Liver (tissue), 9 donors: Measurements from ENCODE around the gene PRKX. TPM values are rescaled to one million over a fixed set of nuclear protein-coding genes. Genes with fewer than 3 reads are reported as not detected.

ENCODE experiments used
- DNase-seq: peaks from one replicate; pipeline ENCODE4 v3.0.0-alpha.2; 2017; ENCODE audit warnings: low spot score
- H3K27ac ChIP-seq, 2 donors: one replicate each; pipeline ENCODE4 v1.7.0; 2013; ENCODE audit warnings: inconsistent platforms in 2 of 2, low read length in 2 of 2, control low read depth in 1 of 2, low read depth in 1 of 2, mild to moderate bottlenecking in 1 of 2
- H3K27me3 ChIP-seq, 4 donors: one replicate each; pipeline versions ENCODE4 v1.6.1 to v1.7.0; 2013; ENCODE audit warnings: low read length in 3 of 4, inconsistent platforms in 1 of 4, mild to moderate bottlenecking in 1 of 4, moderate library complexity in 1 of 4; ENCODE audit not compliant: control insufficient read depth in 4 of 4, insufficient read depth in 4 of 4
- H3K36me3 ChIP-seq, 4 donors: one replicate each; pipeline versions ENCODE4 v1.6.1 to v1.7.0; 2013; ENCODE audit warnings: low read length in 3 of 4, mild to moderate bottlenecking in 3 of 4, low read depth in 1 of 4, moderate library complexity in 1 of 4; ENCODE audit not compliant: control insufficient read depth in 4 of 4, insufficient read depth in 3 of 4
- H3K4me1 ChIP-seq, 4 donors: one replicate each; pipeline versions ENCODE4 v1.6.1 to v1.7.0; 2013; ENCODE audit warnings: low read length in 3 of 4, mild to moderate bottlenecking in 3 of 4, moderate library complexity in 1 of 4; ENCODE audit not compliant: control insufficient read depth in 4 of 4, insufficient read depth in 4 of 4
- H3K4me3 ChIP-seq, 3 donors: one replicate each; pipeline versions ENCODE4 v1.6.1 to v1.7.0; 2013; ENCODE audit warnings: low read length in 3 of 3, control low read depth in 1 of 3, low read depth in 1 of 3, mild to moderate bottlenecking in 1 of 3
- H3K9ac ChIP-seq, 2 donors: one replicate each; pipeline ENCODE4 v1.7.0; 2013; ENCODE audit warnings: low read length in 2 of 2, mild to moderate bottlenecking in 2 of 2, moderate library complexity in 2 of 2, control low read depth in 1 of 2, low read depth in 1 of 2
- H3K9me3 ChIP-seq, 4 donors: one replicate each; pipeline versions ENCODE4 v1.6.1 to v1.7.0; 2013; ENCODE audit warnings: low read length in 3 of 4; ENCODE audit not compliant: control insufficient read depth in 4 of 4
- ATF3 ChIP-seq: IDR thresholded peaks from 2 replicates; pipeline ENCODE4 v1.6.1; 2016; ENCODE audit warnings: antibody characterized with exemption
- CTCF ChIP-seq: fragments of 150-350 bp; IDR thresholded peaks from 2 replicates; pipeline ENCODE4 v1.5.1; 2017; ENCODE audit warnings: improper control_type of control experiment, low read depth, low read length; ENCODE audit not compliant: missing input control
- EGR1 ChIP-seq, 2 donors: IDR thresholded peaks; 2 replicates each; pipeline ENCODE4 v1.6.1; 2016 to 2018; ENCODE audit warnings: antibody characterized with exemption in 2 of 2, low read depth in 2 of 2
- FOXA1 ChIP-seq: IDR thresholded peaks from 2 replicates; pipeline ENCODE4 v1.6.1; 2016; ENCODE audit warnings: antibody characterized with exemption
- FOXA2 ChIP-seq: IDR thresholded peaks from 2 replicates; pipeline ENCODE4 v1.6.1; 2016; ENCODE audit warnings: antibody characterized with exemption
- GABPA ChIP-seq, 2 donors: IDR thresholded peaks in 1 of 2; conservative IDR thresholded peaks in 1 of 2; 2 replicates each; pipeline ENCODE4 v1.6.1; 2016; ENCODE audit warnings: antibody characterized with exemption in 2 of 2, mild to moderate bottlenecking in 1 of 2, moderate library complexity in 1 of 2
- HNF4A ChIP-seq, 2 donors: conservative IDR thresholded peaks; 2 replicates each; pipeline ENCODE4 v1.6.1; 2016; ENCODE audit warnings: antibody characterized with exemption in 2 of 2, mild to moderate bottlenecking in 2 of 2
- HNF4G ChIP-seq: IDR thresholded peaks from 2 replicates; pipeline ENCODE4 v1.6.1; 2016; ENCODE audit warnings: antibody characterized with exemption
- JUND ChIP-seq, 2 donors: IDR thresholded peaks; 2 replicates each; pipeline ENCODE4 v1.6.1; 2016; ENCODE audit warnings: antibody characterized with exemption in 2 of 2
- MAX ChIP-seq: IDR thresholded peaks from 2 replicates; pipeline ENCODE4 v1.6.1; 2016; ENCODE audit warnings: antibody characterized with exemption
- NR2F2 ChIP-seq: IDR thresholded peaks from 2 replicates; pipeline ENCODE4 v1.6.1; 2016; ENCODE audit warnings: antibody characterized with exemption
- RAD21 ChIP-seq, 2 donors: IDR thresholded peaks; 2 replicates each; pipeline ENCODE4 v1.6.1; 2016; ENCODE audit warnings: antibody characterized with exemption in 2 of 2, mild to moderate bottlenecking in 2 of 2
- REST ChIP-seq: IDR thresholded peaks from 2 replicates; pipeline ENCODE4 v1.6.1; 2016; ENCODE audit warnings: antibody characterized with exemption, mild to moderate bottlenecking
- RXRA ChIP-seq, 2 donors: IDR thresholded peaks; 2 replicates each; pipeline ENCODE4 v1.6.1; 2017 to 2018; ENCODE audit warnings: antibody characterized with exemption in 2 of 2, mild to moderate bottlenecking in 1 of 2
- SP1 ChIP-seq: IDR thresholded peaks from 2 replicates; pipeline ENCODE4 v1.6.1; 2018; ENCODE audit warnings: antibody characterized with exemption, mild to moderate bottlenecking
- TAF1 ChIP-seq: conservative IDR thresholded peaks from 2 replicates; pipeline ENCODE4 v1.6.1; 2016; ENCODE audit warnings: antibody characterized with exemption, mild to moderate bottlenecking
- YY1 ChIP-seq: IDR thresholded peaks from 2 replicates; pipeline ENCODE4 v1.6.1; 2016; ENCODE audit warnings: antibody characterized with exemption, mild to moderate bottlenecking
- ZBTB33 ChIP-seq: IDR thresholded peaks from 2 replicates; pipeline ENCODE4 v1.6.1; 2016; ENCODE audit warnings: antibody characterized with exemption
- WGBS: extraction: QIAGEN DNeasy Blood & Tissue Kit; methylation state at CpG from one replicate; pipeline ENCODE4 v1.1.7; 2013; 5-methylcytosine and 5-hydroxymethylcytosine counted together
- polyA plus RNA-seq, 2 donors: library from polyadenylated mRNA; stranded (reverse) in 1 of 2; unstranded in 1 of 2; fragments of 200-250 nt in 1 of 2; fragments of >200 nt in 1 of 2; fragmentation: Nextera tagmentation in 1 of 2; extraction: Ambion mirVana in 1 of 2; gene quantifications; one replicate each; pipeline versions ENCODE4 v1.2.1 to v1.2.3, GENCODE V29; 2013 to 2015
- total RNA-seq, 2 donors: library from RNA; depleted of rRNA; stranded (reverse); fragments of >200 nt; gene quantifications; one replicate each; pipeline ENCODE4 v1.2.3, GENCODE V29; 2014
- donor health status: healthy.
- donor health status: healthy.
- donor health status: healthy.
- donor health status: healthy.
- donor health status: healthy.

Gene PRKX
- total and polyA plus RNA-seq, 4 donors = 0.63 to 4.0 (median 1.7) TPM

GRCh38 chrX:3627594-3627993, 85.9 kb downstream of the PRKX start:
- Histone ChIP-seq H3K9ac (no peak overlapping the region), H3K36me3 (no peaks in the 10 kb centered on the region), H3K27me3 (no peaks in the 10 kb centered on the region), H3K4me1 (no peaks in the 10 kb centered on the region), H3K4me3 (no peak overlapping the region), H3K27ac (no peak overlapping the region), H3K9me3 (peaks cover 0 to 5% (median 0%) of the 10 kb centered on the region in 4 donors)
- TF ChIP-seq GABPA (IDR thresholded peaks at IDR 0.05 in 1 of 2, conservative IDR thresholded peaks at IDR 0.05 in 1 of 2) = no peak
- TF ChIP-seq CTCF = no peak
- no peak for TF ChIP-seq JUND (IDR thresholded peaks at IDR 0.05)
- no peak for TF ChIP-seq TAF1
- no peak for TF ChIP-seq ZBTB33
- no peak for TF ChIP-seq FOXA2
- TF ChIP-seq REST = no peak
- no peak for TF ChIP-seq MAX
- no peak for TF ChIP-seq RXRA (IDR thresholded peaks at IDR 0.05)
- TF ChIP-seq HNF4A (conservative IDR thresholded peaks at IDR 0.05) = no peak
- TF ChIP-seq EGR1 (IDR thresholded peaks at IDR 0.05; ENCODE audit: low read depth in 2 of 2) = no peak
- no peak for TF ChIP-seq RAD21 (IDR thresholded peaks at IDR 0.05)
- no peak for TF ChIP-seq YY1
- TF ChIP-seq HNF4G = no peak
- TF ChIP-seq SP1 = no peak
- TF ChIP-seq FOXA1 = no peak
- no peak for TF ChIP-seq NR2F2
- TF ChIP-seq ATF3 = no peak
- WGBS = 86% methylated on average over 7 of the region's 7 CpGs
- DNase-seq = no peak

- DNase-seq = no peak
- WGBS = 62% methylated on average over 6 of the region's 6 CpGs
- Histone ChIP-seq H3K27me3 (no peaks in the 10 kb centered on the region), H3K4me3 (no peak overlapping the region), H3K4me1 (no peaks in the 10 kb centered on the region), H3K27ac (no peak overlapping the region), H3K9ac (no peak overlapping the region), H3K36me3 (peaks cover 0 to 4% (median 0%) of the 10 kb centered on the region in 4 donors), H3K9me3 (no peaks in the 10 kb centered on the region)
- TF ChIP-seq HNF4A (conservative IDR thresholded peaks at IDR 0.05) = no peak
- no peak for TF ChIP-seq SP1
- no peak for TF ChIP-seq FOXA2
- no peak for TF ChIP-seq GABPA (IDR thresholded peaks at IDR 0.05 in 1 of 2, conservative IDR thresholded peaks at IDR 0.05 in 1 of 2)
- TF ChIP-seq RAD21 (IDR thresholded peaks at IDR 0.05) = no peak
- no peak for TF ChIP-seq RXRA (IDR thresholded peaks at IDR 0.05)
- TF ChIP-seq REST = no peak
- TF ChIP-seq ZBTB33 = no peak
These were observed 92.0 kb downstream of the PRKX start for GRCh38 chrX:3621414-3621813.
